K562 (cell line): ENCODE data around the gene PALMD. TPM values are rescaled to one million over a fixed set of nuclear protein-coding genes. Genes with fewer than 3 reads are reported as not detected.

Experiments
- ATAC-seq: fragments of 200-7000 bp; cut with Tn5 transposase; 3 replicates; pipeline ENCODE4 v1.9.1; 2020; ENCODE audit warnings: moderate library complexity
- BruUV-seq: library from RNA; stranded (reverse); fragments of 400-500 nt; replicated peaks from 2 replicates; lab custom pipeline; 2021; lab: Mats Ljungman, UMichigan
- CTCF ChIA-PET: fragments of 300-600 bp; formaldehyde crosslinking; extraction: SDS; loops from one replicate; lab custom pipeline; 2021; ENCODE audit warnings: low intra/inter-chr PET ratio; lab: Yijun Ruan, JAX
- POLR2A ChIA-PET: fragments of 300-600, 350-650 bp; sonication (Branson Sonifier 250); formaldehyde crosslinking; extraction: SDS; loops from one replicate; lab custom pipeline; 2021; ENCODE audit warnings: antibody characterized with exemption, inconsistent platforms; lab: Yijun Ruan, JAX
- DNase-seq, 4 experiments: peaks; one replicate each; pipeline versions ENCODE4 v3.0.0 to v3.0.0-alpha.2; 2011 to 2018; ENCODE audit warnings: low spot score in 3 of 4, mixed read lengths in 3 of 4; ENCODE audit errors: extremely low read depth in 1 of 4
- FAIRE-seq: peaks from 2 replicates; lab custom pipeline; 2011; peaks lifted over from hg19 to GRCh38; lab: Jason Lieb, UNC
- H2AFZ ChIP-seq: 2 replicates; pipeline ENCODE4 v1.6.0; 2011; ENCODE audit warnings: low read depth, low read length, control low read depth, inconsistent platforms
- H3K27ac ChIP-seq: fragments of 200-600 bp; 3 replicates; pipeline ENCODE4 v1.8.0; 2011; ENCODE audit warnings: low read depth, mild to moderate bottlenecking, control low read depth, inconsistent platforms, low read length, moderate library complexity, mixed read lengths; ENCODE audit errors: extremely low read depth
- H3K27me3 ChIP-seq, 2 experiments: fragments of 300-600 bp in 1 of 2; 2 replicates in 1 of 2; 3 replicates in 1 of 2; pipeline versions ENCODE4 v1.6.0 to v1.8.0; 2011; ENCODE audit warnings: inconsistent platforms in 2 of 2, low read length in 2 of 2, mild to moderate bottlenecking in 1 of 2, mixed read lengths in 1 of 2, moderate library complexity in 1 of 2; ENCODE audit not compliant: control insufficient read depth in 2 of 2, insufficient read depth in 2 of 2
- H3K36me3 ChIP-seq: fragments of 300-600 bp; 3 replicates; pipeline ENCODE4 v1.8.0; 2011; ENCODE audit warnings: mild to moderate bottlenecking, low read length, inconsistent platforms; ENCODE audit not compliant: control insufficient read depth, insufficient read depth
- H3K4me1 ChIP-seq, 2 experiments: fragments of 200-600 bp in 1 of 2; replicated peaks in 1 of 2; 2 replicates in 1 of 2; 3 replicates in 1 of 2; pipeline versions ENCODE4 v1.5.1 to v1.8.0; 2011; ENCODE audit warnings: inconsistent platforms in 2 of 2, low read length in 2 of 2, mild to moderate bottlenecking in 1 of 2, mixed read lengths in 1 of 2, moderate library complexity in 1 of 2; ENCODE audit not compliant: control insufficient read depth in 2 of 2, insufficient read depth in 2 of 2
- H3K4me2 ChIP-seq: 2 replicates; pipeline ENCODE4 v1.6.1; 2011; ENCODE audit warnings: low read length, control low read depth, inconsistent platforms, mixed read lengths; ENCODE audit not compliant: insufficient read depth
- H3K4me3 ChIP-seq: fragments of 200-600 bp; sonication (generic), shearing (Covaris generic); 2 replicates; pipeline ENCODE4 v1.5.1; 2016; ENCODE audit warnings: control low read depth, inconsistent platforms
- H3K79me2 ChIP-seq: fragments of 200-600 bp; 3 replicates; pipeline ENCODE4 v1.8.0; 2011; ENCODE audit warnings: low read length, inconsistent platforms; ENCODE audit not compliant: control insufficient read depth, insufficient read depth
- H3K9ac ChIP-seq, 2 experiments: 2 replicates each; pipeline versions ENCODE4 v1.6.0 to v1.6.1; 2011; ENCODE audit warnings: low read depth in 2 of 2, low read length in 2 of 2, control low read depth in 1 of 2, inconsistent platforms in 1 of 2, mild to moderate bottlenecking in 1 of 2, mixed read lengths in 1 of 2; ENCODE audit not compliant: insufficient read depth in 1 of 2
- H3K9me1 ChIP-seq: one replicate; pipeline ENCODE4 v1.6.0; 2011; ENCODE audit warnings: inconsistent platforms, mild to moderate bottlenecking, low read length, moderate library complexity; ENCODE audit not compliant: control insufficient read depth, insufficient read depth
- H3K9me3 ChIP-seq: replicated peaks from 2 replicates; pipeline ENCODE4 v1.5.1; 2011; ENCODE audit warnings: low read depth, low read length, inconsistent platforms; ENCODE audit not compliant: control insufficient read depth, insufficient read depth
- H4K20me1 ChIP-seq: replicated peaks from 2 replicates; pipeline ENCODE4 v1.6.1; 2011; ENCODE audit warnings: low read length, inconsistent platforms, mixed read lengths; ENCODE audit not compliant: control insufficient read depth, insufficient read depth
- GTF2F1 ChIP-seq: IDR thresholded peaks from 2 replicates; pipeline ENCODE4 v1.6.1; 2011; ENCODE audit warnings: low read depth, low read length, improper control_type of control experiment
- HLTF ChIP-seq: fragments of 450-650 bp; IDR thresholded peaks from 2 replicates; pipeline ENCODE4 v1.6.1; 2016
- POLR2B ChIP-seq: fragments of 450-650 bp; IDR thresholded peaks from 2 replicates; pipeline ENCODE4 v1.6.1; 2018; ENCODE audit warnings: low read depth; ENCODE audit not compliant: partially characterized antibody
- POU5F1 ChIP-seq: fragments of 150-350 bp; IDR thresholded peaks from 2 replicates; pipeline ENCODE4 v1.6.1; 2014; ENCODE audit warnings: borderline replicate concordance, low read length, low read depth, mild to moderate bottlenecking; ENCODE audit not compliant: partially characterized antibody
- RBM15 ChIP-seq: fragments of 200-400 bp; formaldehyde crosslinking; IDR thresholded peaks from 2 replicates; pipeline ENCODE4 v1.6.1; 2018; ENCODE audit warnings: mild to moderate bottlenecking, low read length, moderate library complexity; ENCODE audit not compliant: insufficient read depth
- WGBS: fragments of 100-300 bp; shearing (Covaris generic); methylation state at CpG from one replicate; pipeline ENCODE4 v1.1.6; 2016; ENCODE audit warnings: low coverage, mixed read lengths; ENCODE audit not compliant: insufficient coverage; ENCODE audit errors: missing lambda C conversion rate; 5-methylcytosine and 5-hydroxymethylcytosine counted together
- in situ Hi-C: fragments of 300-500 bp; cut with MboI; formaldehyde crosslinking; loops from 4 replicates; pipeline ENCODE4 v1.15.0; 2018; ENCODE audit warnings: inconsistent platforms, mixed read lengths
- intact Hi-C: fragments of 100-400 bp; cut with micrococcal nuclease; formaldehyde crosslinking; loops from 2 replicates; pipeline ENCODE4 v1.14.2; 2022
- polyA plus RNA-seq, 8 experiments: library from polyadenylated mRNA; depleted of rRNA in 4 of 8; stranded (reverse) in 5 of 8; unstranded in 3 of 8; fragments of >200 nt; fragmentation: Nextera tagmentation in 2 of 8; fragmentation: Illumina TruSeq in 1 of 8; extraction: Ambion mirVana in 2 of 8; extraction: Trizol in 1 of 8; gene quantifications; 2 replicates each; pipeline versions ENCODE4 v1.2.1 to v1.2.3, GENCODE V29; 2011 to 2014; ENCODE audit warnings: inconsistent platforms in 1 of 8, missing spikeins in 1 of 8
- total RNA-seq, 7 experiments: library from RNA; depleted of rRNA in 6 of 7; stranded (reverse); fragments of >200 nt in 6 of 7; fragmentation: Illumina TruSeq in 2 of 7; extraction: Trizol in 2 of 7; gene quantifications; 2 replicates each; pipeline versions ENCODE4 v1.2.1 to v1.2.3, GENCODE V29; 2011 to 2021; ENCODE audit warnings: low replicate concordance in 1 of 7
- TF ChIP-seq, protein P1 (sequence below): fragments of 450-650 bp; IDR thresholded peaks from 2 replicates; pipeline ENCODE4 v1.6.1; 2016; ENCODE audit warnings: low read depth
- TF ChIP-seq, protein P2 (sequence below): sonication (generic); formaldehyde crosslinking; IDR thresholded peaks from 2 replicates; pipeline ENCODE4 v1.8.0; 2022; ENCODE audit warnings: mild to moderate bottlenecking, missing genetic modification reagents
- TF ChIP-seq, protein P3 (sequence below): IDR thresholded peaks from 2 replicates; pipeline ENCODE4 v1.6.1; 2016; ENCODE audit warnings: missing genetic modification characterization, missing compliant biosample characterization

PALMD gene
- total and polyA plus RNA-seq, 9 of the 15 experiments (the other 6 are each of a cell fraction or from before 2014, with no cell fraction given): 2.7 to 13.5 (median 5.4) TPM

DNA sequence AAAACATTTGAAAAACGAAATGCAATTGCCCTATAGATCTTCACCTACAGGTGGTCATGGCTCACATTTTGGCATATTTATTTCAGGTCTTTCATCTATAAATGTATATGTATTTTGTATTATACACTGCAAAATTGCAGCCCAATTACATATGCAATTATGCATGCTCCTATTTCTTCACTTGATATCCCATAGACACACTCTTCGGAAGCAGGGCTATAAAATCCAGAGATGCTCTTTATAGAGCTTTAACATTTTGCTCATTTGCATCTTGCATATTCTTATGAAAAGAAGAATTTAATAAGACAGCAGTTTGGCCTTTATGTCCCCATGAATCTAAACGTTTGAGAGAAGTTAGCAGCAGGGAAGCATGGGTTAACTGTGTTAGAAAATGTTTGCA is 44.7 kb upstream of the PALMD start:
- no peaks in the 10 kb centered on the region for H4K20me1 ChIP-seq
- no peak overlapping the region for H3K9ac ChIP-seq
- WGBS: 43% methylated on average over 3 of the region's 3 CpGs
- H3K79me2 ChIP-seq: no peaks in the 10 kb centered on the region
- no peaks in the 10 kb centered on the region for H3K9me1 ChIP-seq
- H3K27me3 ChIP-seq: no peaks in the 10 kb centered on the region
- peaks cover 6 to 31% of the 10 kb centered on the region in 2 experiments; a peak in 4 of 5 replicates for H3K4me1 ChIP-seq
- 0 out of 2 replicates have a peak, but pooled peaks cover 5% of the 10 kb centered on the region for H3K9me3 ChIP-seq
- FAIRE-seq (no peak), DNase-seq (no peak), ATAC-seq (no peak)
- H2AFZ ChIP-seq: peak overlapping the region; percentile 93
- intact Hi-C loops (no loop called here), in situ Hi-C loops (no loop called here)
- no peak overlapping the region for H3K4me2 ChIP-seq
- POLR2A ChIA-PET: interaction anchor here (1.1 to 1.9 kb wide), 2 partner anchors 10 to 20 kb away, joined by 3 to 7 read pairs; no protein-coding TSS in a partner anchor
- H3K36me3 ChIP-seq: no peaks in the 10 kb centered on the region
- BruUV-seq: no TSS peak
- CTCF ChIA-PET: no interaction called here
- H3K4me3 ChIP-seq: no peak overlapping the region
- H3K27ac ChIP-seq: no peak overlapping the region
- TF ChIP-seq GTF2F1 (no peak), RBM15 (no peak), HLTF (no peak), POLR2B (no peak), POU5F1 (no peak)
- TF ChIP-seq, protein P1, sequence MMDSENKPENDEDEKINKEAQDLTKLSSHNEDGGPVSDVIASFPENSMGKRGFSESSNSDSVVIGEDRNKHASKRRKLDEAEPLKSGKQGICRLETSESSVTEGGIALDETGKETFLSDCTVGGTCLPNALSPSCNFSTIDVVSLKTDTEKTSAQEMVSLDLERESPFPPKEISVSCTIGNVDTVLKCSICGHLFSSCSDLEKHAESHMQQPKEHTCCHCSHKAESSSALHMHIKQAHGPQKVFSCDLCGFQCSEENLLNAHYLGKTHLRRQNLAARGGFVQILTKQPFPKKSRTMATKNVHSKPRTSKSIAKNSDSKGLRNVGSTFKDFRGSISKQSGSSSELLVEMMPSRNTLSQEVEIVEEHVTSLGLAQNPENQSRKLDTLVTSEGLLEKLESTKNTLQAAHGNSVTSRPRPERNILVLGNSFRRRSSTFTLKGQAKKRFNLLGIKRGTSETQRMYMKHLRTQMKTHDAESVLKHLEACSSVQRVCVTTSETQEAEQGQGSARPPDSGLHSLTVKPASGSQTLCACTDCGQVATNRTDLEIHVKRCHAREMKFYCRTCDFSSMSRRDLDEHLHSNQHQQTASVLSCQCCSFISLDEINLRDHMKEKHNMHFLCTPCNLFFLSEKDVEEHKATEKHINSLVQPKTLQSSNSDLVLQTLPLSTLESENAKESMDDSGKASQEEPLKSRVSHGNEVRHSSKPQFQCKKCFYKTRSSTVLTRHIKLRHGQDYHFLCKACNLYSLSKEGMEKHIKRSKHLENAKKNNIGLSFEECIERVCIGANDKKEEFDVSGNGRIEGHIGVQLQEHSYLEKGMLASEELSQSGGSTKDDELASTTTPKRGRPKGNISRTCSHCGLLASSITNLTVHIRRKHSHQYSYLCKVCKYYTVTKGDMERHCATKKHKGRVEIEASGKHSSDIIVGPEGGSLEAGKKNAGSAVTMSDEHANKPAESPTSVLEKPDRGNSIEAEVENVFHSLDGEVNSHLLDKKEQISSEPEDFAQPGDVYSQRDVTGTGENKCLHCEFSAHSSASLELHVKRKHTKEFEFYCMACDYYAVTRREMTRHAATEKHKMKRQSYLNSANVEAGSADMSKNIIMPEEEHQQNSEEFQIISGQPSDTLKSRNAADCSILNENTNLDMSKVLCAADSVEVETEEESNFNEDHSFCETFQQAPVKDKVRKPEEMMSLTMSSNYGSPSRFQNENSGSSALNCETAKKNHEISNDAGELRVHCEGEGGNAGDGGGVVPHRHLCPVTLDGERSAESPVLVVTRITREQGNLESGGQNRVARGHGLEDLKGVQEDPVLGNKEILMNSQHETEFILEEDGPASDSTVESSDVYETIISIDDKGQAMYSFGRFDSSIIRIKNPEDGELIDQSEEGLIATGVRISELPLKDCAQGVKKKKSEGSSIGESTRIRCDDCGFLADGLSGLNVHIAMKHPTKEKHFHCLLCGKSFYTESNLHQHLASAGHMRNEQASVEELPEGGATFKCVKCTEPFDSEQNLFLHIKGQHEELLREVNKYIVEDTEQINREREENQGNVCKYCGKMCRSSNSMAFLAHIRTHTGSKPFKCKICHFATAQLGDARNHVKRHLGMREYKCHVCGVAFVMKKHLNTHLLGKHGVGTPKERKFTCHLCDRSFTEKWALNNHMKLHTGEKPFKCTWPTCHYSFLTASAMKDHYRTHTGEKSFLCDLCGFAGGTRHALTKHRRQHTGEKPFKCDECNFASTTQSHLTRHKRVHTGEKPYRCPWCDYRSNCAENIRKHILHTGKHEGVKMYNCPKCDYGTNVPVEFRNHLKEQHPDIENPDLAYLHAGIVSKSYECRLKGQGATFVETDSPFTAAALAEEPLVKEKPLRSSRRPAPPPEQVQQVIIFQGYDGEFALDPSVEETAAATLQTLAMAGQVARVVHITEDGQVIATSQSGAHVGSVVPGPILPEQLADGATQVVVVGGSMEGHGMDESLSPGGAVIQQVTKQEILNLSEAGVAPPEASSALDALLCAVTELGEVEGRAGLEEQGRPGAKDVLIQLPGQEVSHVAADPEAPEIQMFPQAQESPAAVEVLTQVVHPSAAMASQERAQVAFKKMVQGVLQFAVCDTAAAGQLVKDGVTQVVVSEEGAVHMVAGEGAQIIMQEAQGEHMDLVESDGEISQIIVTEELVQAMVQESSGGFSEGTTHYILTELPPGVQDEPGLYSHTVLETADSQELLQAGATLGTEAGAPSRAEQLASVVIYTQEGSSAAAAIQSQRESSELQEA: no peak
- TF ChIP-seq, protein P2, sequence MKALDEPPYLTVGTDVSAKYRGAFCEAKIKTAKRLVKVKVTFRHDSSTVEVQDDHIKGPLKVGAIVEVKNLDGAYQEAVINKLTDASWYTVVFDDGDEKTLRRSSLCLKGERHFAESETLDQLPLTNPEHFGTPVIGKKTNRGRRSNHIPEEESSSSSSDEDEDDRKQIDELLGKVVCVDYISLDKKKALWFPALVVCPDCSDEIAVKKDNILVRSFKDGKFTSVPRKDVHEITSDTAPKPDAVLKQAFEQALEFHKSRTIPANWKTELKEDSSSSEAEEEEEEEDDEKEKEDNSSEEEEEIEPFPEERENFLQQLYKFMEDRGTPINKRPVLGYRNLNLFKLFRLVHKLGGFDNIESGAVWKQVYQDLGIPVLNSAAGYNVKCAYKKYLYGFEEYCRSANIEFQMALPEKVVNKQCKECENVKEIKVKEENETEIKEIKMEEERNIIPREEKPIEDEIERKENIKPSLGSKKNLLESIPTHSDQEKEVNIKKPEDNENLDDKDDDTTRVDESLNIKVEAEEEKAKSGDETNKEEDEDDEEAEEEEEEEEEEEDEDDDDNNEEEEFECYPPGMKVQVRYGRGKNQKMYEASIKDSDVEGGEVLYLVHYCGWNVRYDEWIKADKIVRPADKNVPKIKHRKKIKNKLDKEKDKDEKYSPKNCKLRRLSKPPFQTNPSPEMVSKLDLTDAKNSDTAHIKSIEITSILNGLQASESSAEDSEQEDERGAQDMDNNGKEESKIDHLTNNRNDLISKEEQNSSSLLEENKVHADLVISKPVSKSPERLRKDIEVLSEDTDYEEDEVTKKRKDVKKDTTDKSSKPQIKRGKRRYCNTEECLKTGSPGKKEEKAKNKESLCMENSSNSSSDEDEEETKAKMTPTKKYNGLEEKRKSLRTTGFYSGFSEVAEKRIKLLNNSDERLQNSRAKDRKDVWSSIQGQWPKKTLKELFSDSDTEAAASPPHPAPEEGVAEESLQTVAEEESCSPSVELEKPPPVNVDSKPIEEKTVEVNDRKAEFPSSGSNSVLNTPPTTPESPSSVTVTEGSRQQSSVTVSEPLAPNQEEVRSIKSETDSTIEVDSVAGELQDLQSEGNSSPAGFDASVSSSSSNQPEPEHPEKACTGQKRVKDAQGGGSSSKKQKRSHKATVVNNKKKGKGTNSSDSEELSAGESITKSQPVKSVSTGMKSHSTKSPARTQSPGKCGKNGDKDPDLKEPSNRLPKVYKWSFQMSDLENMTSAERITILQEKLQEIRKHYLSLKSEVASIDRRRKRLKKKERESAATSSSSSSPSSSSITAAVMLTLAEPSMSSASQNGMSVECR (CRISPR knock-in tag): no peak
- TF ChIP-seq, protein P3, sequence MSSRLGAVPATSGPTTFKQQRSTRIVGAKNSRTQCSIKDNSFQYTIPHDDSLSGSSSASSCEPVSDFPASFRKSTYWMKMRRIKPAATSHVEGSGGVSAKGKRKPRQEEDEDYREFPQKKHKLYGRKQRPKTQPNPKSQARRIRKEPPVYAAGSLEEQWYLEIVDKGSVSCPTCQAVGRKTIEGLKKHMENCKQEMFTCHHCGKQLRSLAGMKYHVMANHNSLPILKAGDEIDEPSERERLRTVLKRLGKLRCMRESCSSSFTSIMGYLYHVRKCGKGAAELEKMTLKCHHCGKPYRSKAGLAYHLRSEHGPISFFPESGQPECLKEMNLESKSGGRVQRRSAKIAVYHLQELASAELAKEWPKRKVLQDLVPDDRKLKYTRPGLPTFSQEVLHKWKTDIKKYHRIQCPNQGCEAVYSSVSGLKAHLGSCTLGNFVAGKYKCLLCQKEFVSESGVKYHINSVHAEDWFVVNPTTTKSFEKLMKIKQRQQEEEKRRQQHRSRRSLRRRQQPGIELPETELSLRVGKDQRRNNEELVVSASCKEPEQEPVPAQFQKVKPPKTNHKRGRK (tag): no peak
